Endothelial cell (in vitro differentiated cells): ENCODE measurements around the gene INSR. TPM values are rescaled to one million over a fixed set of nuclear protein-coding genes. Genes with fewer than 3 reads are reported as not detected.
"Not testable (repeated sequence)": the region's sequence is repeated elsewhere in the genome, so short reads cannot be mapped to it uniquely, and the experiment has no call there.

Experiments used
- DNase-seq: peaks from one replicate; pipeline ENCODE4 v3.0.0; 2021; ENCODE audit warnings: low spot score
- H3K27ac Mint-ChIP-seq: one replicate; pipeline ENCODE4 v1.8.0; 2021; ENCODE audit warnings: mixed read lengths, inconsistent platforms; ENCODE audit not compliant: unreplicated experiment
- H3K27me3 Mint-ChIP-seq: one replicate; pipeline ENCODE4 v1.8.0; 2021; ENCODE audit warnings: mild to moderate bottlenecking, moderate library complexity, mixed read lengths, inconsistent platforms; ENCODE audit not compliant: unreplicated experiment
- H3K36me3 Mint-ChIP-seq: one replicate; pipeline ENCODE4 v1.8.0; 2021; ENCODE audit warnings: mild to moderate bottlenecking, low read depth, mixed read lengths, inconsistent platforms; ENCODE audit not compliant: unreplicated experiment
- H3K4me1 Mint-ChIP-seq: one replicate; pipeline ENCODE4 v1.8.0; 2021; ENCODE audit warnings: mild to moderate bottlenecking, mixed read lengths, inconsistent platforms; ENCODE audit not compliant: unreplicated experiment
- H3K4me3 Mint-ChIP-seq: one replicate; pipeline ENCODE4 v1.8.0; 2021; ENCODE audit warnings: mild to moderate bottlenecking, mixed read lengths, inconsistent platforms; ENCODE audit not compliant: unreplicated experiment
- H3K9me3 Mint-ChIP-seq: one replicate; pipeline ENCODE4 v1.8.0; 2021; ENCODE audit warnings: mixed read lengths, inconsistent platforms; ENCODE audit not compliant: unreplicated experiment
- total RNA-seq: library from RNA; stranded (reverse); fragmentation: NEBNext Ultra II Directional; extraction: Animal tissue kit (Norgen Biotek cat#: 25700); gene quantifications from one replicate; pipeline ENCODE4 v1.2.1, GENCODE V29; 2021; ENCODE audit not compliant: unreplicated experiment
- TF ChIP-seq, protein P1 (sequence below): fragments of 200-600 bp; sonication (generic); IDR thresholded peaks from one replicate; pipeline ENCODE4 v1.5.0; 2021; ENCODE audit warnings: antibody characterized with exemption; ENCODE audit not compliant: unreplicated experiment

INSR gene
- total RNA-seq, 1 donor from 2014 or later, result 28.9 TPM

DNA sequence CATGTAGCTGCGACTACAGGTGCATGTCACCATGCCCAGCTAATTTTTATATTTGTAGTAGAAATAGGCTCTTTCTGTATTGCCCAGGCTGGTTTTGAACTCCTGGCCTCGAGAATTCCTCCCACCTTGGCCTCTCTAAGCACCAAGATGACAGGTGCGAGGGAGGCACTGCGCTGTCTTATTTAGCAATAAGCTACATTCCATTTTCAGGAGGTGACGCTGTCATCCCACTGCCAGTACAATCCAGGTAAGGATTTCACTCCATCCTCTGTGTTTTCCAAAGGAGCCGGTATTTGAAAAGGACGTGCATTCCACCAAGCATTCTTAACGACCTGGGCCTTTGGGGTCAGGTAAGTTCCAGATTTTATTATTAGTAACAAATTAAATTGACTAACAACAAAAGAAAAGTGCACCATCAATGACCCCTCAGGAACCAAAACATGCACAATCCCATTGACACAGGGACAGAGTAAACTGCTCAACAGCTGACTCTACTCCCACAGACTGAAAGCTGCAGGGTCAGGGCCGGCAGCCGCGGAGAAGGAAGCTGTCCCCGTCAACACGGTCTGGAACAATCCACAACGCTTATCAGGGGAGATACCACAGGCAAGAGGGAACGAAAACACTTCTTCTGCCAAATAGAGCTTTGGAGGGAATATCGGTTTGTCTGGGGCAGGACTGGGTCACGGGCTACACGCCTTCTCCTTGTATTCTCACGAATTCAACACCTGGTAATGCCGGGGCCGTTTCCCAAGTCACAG, 82.8 kb downstream of the INSR start:
- Mint-ChIP-seq H3K4me3 (no peak overlapping the region), H3K27ac (no peak overlapping the region), H3K9me3 (no peaks in the 10 kb centered on the region), H3K36me3 (peaks cover 4% of the 10 kb centered on the region), H3K27me3 (peaks cover 4% of the 10 kb centered on the region), H3K4me1 (peaks cover 13% of the 10 kb centered on the region)
- DNase-seq, result no peak
- TF ChIP-seq, protein P1, sequence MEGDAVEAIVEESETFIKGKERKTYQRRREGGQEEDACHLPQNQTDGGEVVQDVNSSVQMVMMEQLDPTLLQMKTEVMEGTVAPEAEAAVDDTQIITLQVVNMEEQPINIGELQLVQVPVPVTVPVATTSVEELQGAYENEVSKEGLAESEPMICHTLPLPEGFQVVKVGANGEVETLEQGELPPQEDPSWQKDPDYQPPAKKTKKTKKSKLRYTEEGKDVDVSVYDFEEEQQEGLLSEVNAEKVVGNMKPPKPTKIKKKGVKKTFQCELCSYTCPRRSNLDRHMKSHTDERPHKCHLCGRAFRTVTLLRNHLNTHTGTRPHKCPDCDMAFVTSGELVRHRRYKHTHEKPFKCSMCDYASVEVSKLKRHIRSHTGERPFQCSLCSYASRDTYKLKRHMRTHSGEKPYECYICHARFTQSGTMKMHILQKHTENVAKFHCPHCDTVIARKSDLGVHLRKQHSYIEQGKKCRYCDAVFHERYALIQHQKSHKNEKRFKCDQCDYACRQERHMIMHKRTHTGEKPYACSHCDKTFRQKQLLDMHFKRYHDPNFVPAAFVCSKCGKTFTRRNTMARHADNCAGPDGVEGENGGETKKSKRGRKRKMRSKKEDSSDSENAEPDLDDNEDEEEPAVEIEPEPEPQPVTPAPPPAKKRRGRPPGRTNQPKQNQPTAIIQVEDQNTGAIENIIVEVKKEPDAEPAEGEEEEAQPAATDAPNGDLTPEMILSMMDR, result no peak

DNA sequence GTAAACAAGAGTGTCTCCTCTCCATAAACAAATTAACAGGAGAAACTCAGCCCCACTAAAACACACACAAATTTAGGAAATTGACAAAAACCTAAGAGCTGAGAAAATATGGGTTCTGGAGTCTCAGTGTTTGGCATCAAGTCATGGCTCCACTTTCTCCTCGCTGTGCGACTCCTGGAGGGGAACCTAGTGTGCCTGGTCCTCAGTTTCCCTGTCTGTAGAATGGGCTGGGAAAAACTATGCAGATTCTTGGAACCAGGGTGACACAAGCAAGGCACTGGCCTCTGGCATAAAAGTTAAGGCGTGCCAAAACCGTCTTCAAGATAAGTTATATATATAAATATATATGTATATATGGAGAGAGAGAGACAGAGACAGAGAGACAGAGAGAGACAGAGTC, 83.9 kb downstream of the INSR start:
- Mint-ChIP-seq H3K36me3 (peaks cover 4% of the 10 kb centered on the region), H3K27ac (no peak overlapping the region), H3K9me3 (no peaks in the 10 kb centered on the region), H3K4me3 (no peak overlapping the region), H3K4me1 (peaks cover 13% of the 10 kb centered on the region), H3K27me3 (peaks cover 4% of the 10 kb centered on the region)
- DNase-seq, result no peak
- TF ChIP-seq, protein P1, result no peak

DNA sequence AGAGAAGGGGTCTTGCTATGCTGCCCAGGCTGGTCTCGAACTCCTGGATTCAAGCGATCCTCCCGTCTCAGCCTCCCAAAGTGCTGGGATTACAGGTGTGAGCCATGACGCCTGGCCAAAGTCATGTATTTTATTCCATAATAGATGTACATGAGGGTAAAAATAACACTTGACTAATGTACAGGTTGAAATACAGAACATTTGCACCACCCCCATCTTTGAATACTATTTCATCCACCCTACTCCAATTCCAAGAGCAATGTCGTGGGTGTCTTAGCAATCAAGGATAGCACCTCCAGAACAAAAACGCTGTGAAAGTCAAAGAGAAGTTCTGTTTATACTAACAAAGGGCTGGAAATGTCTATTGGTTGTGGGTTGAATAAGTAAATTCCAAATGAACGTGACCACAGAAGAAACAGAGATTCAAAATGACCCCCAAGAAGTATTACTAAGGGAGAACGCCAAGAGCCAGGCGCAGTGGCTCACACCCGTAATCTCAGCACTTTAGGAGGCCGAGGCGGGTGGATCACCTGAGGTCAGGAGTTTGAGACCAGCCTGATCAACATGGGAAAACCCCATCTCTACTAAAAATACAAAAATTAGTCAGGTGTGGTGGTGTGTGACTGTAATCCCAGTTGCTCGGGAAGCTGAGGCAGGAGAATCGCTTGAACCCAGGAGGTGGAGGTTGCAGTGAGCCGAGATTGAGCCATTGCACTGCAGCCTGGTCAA, 84.5 kb downstream of the INSR start:
- not testable (repeated sequence) for H3K27me3 Mint-ChIP-seq, H3K27ac Mint-ChIP-seq, DNase-seq, H3K4me3 Mint-ChIP-seq, H3K9me3 Mint-ChIP-seq, H3K36me3 Mint-ChIP-seq
- H3K4me1 Mint-ChIP-seq, result peaks cover 10% of the 10 kb centered on the region

DNA sequence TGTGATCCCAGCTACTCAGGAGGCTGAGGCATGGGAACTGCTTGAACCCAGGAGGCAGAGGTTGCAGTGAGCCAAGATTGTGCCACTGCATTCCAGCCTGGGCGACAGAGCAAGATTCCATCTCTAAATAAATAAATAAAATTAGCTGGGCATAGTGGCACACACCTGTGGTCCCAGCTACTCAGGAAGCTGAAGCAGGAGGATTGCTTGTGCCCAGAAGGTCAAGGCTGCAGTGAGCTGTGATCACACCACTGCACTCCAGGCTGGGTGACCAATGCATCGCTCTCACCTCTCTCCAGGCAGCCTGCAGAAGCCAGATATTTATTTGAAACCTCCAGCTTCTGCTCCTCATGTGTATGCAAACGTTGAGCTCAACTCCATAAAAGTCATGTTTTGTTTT, 85.2 kb downstream of the INSR start:
- not testable (repeated sequence) for H3K27me3 Mint-ChIP-seq, H3K27ac Mint-ChIP-seq, DNase-seq, H3K4me3 Mint-ChIP-seq, H3K9me3 Mint-ChIP-seq, H3K36me3 Mint-ChIP-seq
- H3K4me1 Mint-ChIP-seq, result peaks cover 14% of the 10 kb centered on the region

DNA sequence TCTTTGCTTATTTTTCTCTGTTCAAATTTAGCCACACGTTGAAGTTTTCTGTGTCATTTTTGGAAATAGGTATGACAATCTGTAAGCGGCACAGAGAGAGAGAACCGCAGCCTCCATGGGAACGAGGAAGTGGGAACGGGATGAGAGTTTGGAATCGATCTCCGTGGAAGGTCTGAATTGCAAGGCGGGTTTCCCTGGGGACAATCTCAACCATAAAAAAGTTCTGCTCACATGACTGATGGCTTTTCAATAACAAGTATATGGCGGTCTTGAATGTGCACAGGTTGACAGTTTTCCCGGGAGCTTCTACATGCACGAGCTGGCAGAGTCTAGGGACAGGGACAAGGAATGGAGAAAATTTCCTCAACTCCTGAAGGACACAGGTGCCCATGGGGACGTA, 90.9 kb downstream of the INSR start:
- peaks cover 4% of the 10 kb centered on the region for H3K36me3 Mint-ChIP-seq
- H3K4me3 Mint-ChIP-seq, result no peak overlapping the region
- TF ChIP-seq, protein P1, result no peak
- H3K4me1 Mint-ChIP-seq, result peaks cover 17% of the 10 kb centered on the region
- H3K9me3 Mint-ChIP-seq, result no peaks in the 10 kb centered on the region
- H3K27me3 Mint-ChIP-seq, result peaks cover 5% of the 10 kb centered on the region
- DNase-seq, result no peak
- H3K27ac Mint-ChIP-seq, result no peak overlapping the region

DNA sequence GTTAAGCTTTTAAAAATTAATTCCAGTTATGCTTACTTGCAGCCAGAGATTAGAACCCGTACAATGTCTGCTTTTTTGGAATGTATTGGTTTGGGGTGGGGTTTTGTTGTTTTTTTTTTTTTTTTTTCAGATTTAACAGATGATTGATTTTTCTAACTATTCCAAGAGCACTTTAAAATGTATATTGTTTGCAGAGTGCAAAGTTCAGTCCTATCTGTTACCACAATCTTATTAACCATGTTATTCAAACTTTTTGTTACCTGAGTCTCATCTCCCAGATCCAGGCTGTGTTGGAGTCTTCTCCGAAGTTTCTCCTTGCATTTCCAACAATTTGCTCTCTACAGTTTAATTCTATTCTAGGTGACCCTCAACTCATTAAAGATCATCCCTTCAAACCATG, 91.3 kb downstream of the INSR start:
- Mint-ChIP-seq H3K4me1 (peaks cover 12% of the 10 kb centered on the region), H3K9me3 (no peaks in the 10 kb centered on the region), H3K27me3 (peaks cover 5% of the 10 kb centered on the region), H3K36me3 (no peaks in the 10 kb centered on the region), H3K4me3 (no peak overlapping the region), H3K27ac (no peak overlapping the region)
- DNase-seq, result no peak
- TF ChIP-seq, protein P1, result no peak
